ENCODE measurements around the gene BANK1. TPM values are rescaled to one million over a fixed set of nuclear protein-coding genes. Genes with fewer than 3 reads are reported as not detected.

Gene BANK1
- total RNA-seq, 1 donor from 2014 or later, result 0.79 TPM

DNA sequence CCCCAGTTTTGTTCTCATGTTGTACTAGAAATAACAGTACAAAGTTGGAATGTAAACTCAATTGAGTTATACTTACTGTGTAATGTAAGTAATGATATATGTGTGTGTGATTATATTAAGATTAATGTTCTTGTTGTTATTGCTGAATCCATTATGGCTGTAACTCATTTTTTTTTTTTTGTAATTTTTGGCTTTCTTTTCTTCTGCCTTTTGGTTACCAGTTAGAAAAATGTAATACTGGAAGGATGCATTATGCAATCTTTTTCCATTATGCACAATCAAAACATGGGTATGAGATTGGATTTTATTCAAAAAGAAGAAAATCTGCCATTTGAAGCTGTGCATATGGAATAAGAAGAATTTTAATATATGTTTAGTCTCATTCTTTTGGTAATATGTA lies 34.0 kb downstream of the BANK1 start:
- Mint-ChIP-seq H3K36me3 (ENCODE audit: insufficient read depth) (no peaks in the 10 kb centered on the region), H3K4me3 (ENCODE audit: low read depth) (no peak overlapping the region), H3K27ac (no peak overlapping the region), H3K27me3 (no peaks in the 10 kb centered on the region), H3K4me1 (ENCODE audit: low read depth) (no peaks in the 10 kb centered on the region), H3K9me3 (ENCODE audit: low read depth) (peaks cover 13% of the 10 kb centered on the region)
- DNase-seq (ENCODE audit: low spot score, unreplicated experiment), result no peak
- no peak for TF ChIP-seq CTCF (IDR thresholded peaks at IDR 0.05; ENCODE audit: unreplicated experiment)

GRCh38 chr4:101825953-101826352 lies 35.4 kb downstream of the BANK1 start:
- DNase-seq (ENCODE audit: low spot score, unreplicated experiment), result no peak
- Mint-ChIP-seq H3K27me3 (no peaks in the 10 kb centered on the region), H3K4me1 (ENCODE audit: low read depth) (no peaks in the 10 kb centered on the region), H3K27ac (no peak overlapping the region), H3K4me3 (ENCODE audit: low read depth) (no peak overlapping the region), H3K9me3 (ENCODE audit: low read depth) (peaks cover 9% of the 10 kb centered on the region), H3K36me3 (ENCODE audit: insufficient read depth) (no peaks in the 10 kb centered on the region)
- no peak for TF ChIP-seq CTCF (IDR thresholded peaks at IDR 0.05; ENCODE audit: unreplicated experiment)

DNA sequence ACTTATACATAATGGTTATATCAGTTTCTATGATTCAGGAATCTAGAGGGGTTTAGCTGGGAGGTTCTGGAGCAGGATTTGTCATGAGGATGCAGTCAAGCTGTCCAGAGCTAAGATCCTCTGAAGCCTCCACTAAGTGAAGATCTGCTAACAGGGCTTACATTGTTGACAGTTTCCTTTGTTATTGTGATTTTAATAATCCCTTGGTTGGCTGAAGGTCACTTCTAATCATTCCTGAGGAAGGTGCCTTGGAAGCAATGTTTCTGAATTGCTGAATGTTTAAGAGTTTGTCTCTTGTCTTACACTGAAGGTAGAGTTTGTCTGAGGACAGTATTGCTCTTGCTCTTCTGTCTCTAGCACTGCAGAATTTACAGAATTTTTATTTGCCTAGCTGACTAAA lies 41.3 kb downstream of the BANK1 start:
- peaks cover 3% of the 10 kb centered on the region for H3K4me1 Mint-ChIP-seq (ENCODE audit: low read depth)
- no peaks in the 10 kb centered on the region for H3K27me3 Mint-ChIP-seq
- no peak overlapping the region for H3K27ac Mint-ChIP-seq
- DNase-seq (ENCODE audit: low spot score, unreplicated experiment), result no peak
- no peak overlapping the region for H3K4me3 Mint-ChIP-seq (ENCODE audit: low read depth)
- no peaks in the 10 kb centered on the region for H3K9me3 Mint-ChIP-seq (ENCODE audit: low read depth)
- no peak for TF ChIP-seq CTCF (IDR thresholded peaks at IDR 0.05; ENCODE audit: unreplicated experiment)
- no peaks in the 10 kb centered on the region for H3K36me3 Mint-ChIP-seq (ENCODE audit: insufficient read depth)

DNA sequence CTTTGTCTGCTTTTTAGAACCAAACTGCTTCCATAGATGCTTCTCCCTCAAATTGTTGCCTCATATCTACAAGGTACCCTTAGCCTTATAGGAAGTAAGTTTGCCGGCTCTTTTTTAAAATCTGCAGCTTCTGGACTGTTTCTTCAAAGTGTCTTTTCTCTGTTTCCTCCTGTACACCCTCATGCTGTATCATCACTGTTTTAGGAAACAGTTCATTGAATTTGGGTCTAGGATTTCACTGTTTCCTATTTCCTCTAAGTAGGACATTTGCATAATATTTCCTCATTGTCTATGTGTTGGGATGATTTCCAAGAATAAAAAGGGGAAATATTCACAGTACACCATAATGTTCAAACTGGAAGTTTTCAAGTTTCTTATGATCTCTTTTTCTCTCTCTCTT lies 43.0 kb downstream of the BANK1 start:
- Mint-ChIP-seq H3K27ac (no peak overlapping the region), H3K9me3 (ENCODE audit: low read depth) (no peaks in the 10 kb centered on the region), H3K4me3 (ENCODE audit: low read depth) (no peak overlapping the region), H3K27me3 (no peaks in the 10 kb centered on the region), H3K4me1 (ENCODE audit: low read depth) (peaks cover 3% of the 10 kb centered on the region), H3K36me3 (ENCODE audit: insufficient read depth) (no peaks in the 10 kb centered on the region)
- DNase-seq (ENCODE audit: low spot score, unreplicated experiment), result no peak
- no peak for TF ChIP-seq CTCF (IDR thresholded peaks at IDR 0.05; ENCODE audit: unreplicated experiment)

DNA sequence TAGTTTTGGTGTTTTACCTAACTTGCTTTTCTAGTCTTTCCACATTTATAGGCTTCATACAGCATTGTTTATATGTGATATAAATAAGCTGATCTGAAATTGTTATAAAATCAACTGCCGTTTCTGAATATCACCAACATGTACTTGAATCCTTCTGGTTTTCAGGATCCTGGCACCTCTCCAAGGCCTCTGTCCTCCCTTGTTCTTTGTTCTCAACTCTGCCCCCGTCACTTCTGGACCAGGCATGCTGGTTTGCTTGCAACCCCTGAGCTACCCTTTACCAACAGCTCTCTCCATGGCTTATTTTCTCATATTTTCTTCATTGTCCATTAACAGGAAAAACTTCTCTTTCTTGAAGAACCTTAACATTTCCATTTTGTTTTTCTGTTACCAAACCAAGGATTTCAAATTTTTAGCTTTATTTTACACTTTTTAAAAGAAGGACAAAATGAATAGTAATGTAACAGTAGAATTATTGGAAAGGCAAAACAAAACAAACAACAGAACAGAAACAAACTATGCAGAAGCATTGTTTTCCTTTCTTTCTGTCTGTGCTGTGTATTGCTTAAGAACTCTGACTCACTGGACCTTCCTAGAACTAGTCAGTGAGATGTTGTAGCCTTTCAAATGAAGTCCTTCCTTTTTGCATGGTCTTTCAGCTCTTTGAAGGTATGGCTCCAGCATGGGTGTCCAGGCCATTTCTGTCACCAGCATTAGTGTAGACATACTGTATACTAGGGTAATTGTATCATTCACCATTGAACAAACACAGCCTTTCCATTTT lies 44.8 kb downstream of the BANK1 start:
- Mint-ChIP-seq H3K4me3 (ENCODE audit: low read depth) (no peak overlapping the region), H3K36me3 (ENCODE audit: insufficient read depth) (no peaks in the 10 kb centered on the region), H3K27me3 (no peaks in the 10 kb centered on the region), H3K4me1 (ENCODE audit: low read depth) (peaks cover 3% of the 10 kb centered on the region), H3K9me3 (ENCODE audit: low read depth) (no peaks in the 10 kb centered on the region), H3K27ac (no peak overlapping the region)
- no peak for DNase-seq (ENCODE audit: low spot score, unreplicated experiment)
- TF ChIP-seq CTCF (IDR thresholded peaks at IDR 0.05; ENCODE audit: unreplicated experiment), result no peak

All from progenitor cell of endocrine pancreas (in vitro differentiated cells).